GM12873 (cell line): ENCODE measurements around the gene PLXDC2.

Experiments used
- CTCF ChIP-seq: IDR thresholded peaks from 2 replicates; pipeline ENCODE4 v1.5.1; 2012; ENCODE audit warnings: low read depth, mild to moderate bottlenecking, moderate library complexity, low read length, control low read depth; ENCODE audit not compliant: insufficient read depth; ENCODE audit errors: missing control alignments

PLXDC2 gene

DNA sequence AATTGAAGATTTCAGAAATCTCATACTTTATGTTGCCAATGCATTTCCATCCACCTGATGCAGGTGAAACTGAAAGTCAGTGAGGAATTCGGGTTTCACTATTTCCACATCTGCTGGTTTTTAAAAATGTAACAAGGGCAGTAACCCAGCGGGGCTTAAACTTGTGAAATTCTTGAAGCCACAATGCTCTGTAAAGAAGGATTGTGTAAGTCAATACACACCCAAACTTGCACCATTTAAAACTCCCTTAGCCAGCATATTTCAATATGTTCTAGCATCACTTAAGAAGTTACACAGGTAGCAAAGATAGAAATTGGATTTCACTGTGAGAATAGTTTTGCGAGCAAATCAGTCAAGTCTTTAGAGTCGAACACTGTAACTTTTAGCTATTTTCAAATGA is 386.1 kb downstream of the PLXDC2 start:
- no peak for TF ChIP-seq CTCF

DNA sequence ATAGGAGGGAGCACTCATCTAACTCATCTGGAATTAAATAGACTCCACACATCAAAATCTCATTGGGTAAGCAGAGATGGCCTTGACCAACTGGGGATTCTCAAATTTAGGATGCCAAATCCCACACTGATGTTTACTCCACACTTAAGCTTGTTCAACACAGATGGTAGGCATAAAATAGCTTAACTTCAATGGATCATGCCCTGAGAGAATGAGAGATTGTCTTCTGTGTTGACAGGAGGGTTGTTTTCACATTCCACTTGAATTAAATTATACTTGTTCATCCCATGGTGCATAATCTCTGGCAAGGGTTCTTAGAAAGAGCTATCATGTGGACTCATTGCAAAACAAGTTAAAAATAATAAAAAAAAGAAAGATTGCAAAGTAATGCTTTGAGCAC is 391.4 kb downstream of the PLXDC2 start:
- TF ChIP-seq CTCF = no peak

DNA sequence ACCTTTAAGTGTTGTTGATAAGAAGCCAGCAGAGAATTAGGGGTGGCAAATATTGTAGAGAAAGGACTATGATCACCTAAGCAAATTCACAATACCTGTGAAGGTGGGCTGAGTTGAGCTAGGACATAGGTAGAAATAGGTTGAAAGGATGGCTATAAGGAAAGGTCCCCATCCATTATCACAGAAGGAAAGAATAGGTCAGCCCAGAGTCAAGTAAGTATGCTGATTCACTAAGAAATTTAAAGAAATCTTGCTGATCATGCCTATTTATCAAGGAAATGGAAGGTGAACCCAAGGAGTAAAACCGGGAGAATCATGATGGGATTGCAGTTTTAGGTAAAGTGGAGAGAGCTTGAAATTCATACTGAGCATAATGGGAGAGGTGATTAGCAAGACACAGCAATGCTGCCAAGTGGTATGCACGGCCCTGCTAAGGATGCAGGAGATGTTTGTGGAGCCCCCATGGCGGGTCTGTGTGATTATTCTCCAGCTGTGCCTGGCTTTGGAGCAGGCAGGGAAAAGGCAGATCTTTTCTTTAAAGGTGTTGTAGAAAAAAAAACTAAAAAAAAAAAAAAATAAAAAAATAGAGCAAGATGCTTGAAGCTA is 399.4 kb downstream of the PLXDC2 start:
- TF ChIP-seq CTCF = no peak

DNA sequence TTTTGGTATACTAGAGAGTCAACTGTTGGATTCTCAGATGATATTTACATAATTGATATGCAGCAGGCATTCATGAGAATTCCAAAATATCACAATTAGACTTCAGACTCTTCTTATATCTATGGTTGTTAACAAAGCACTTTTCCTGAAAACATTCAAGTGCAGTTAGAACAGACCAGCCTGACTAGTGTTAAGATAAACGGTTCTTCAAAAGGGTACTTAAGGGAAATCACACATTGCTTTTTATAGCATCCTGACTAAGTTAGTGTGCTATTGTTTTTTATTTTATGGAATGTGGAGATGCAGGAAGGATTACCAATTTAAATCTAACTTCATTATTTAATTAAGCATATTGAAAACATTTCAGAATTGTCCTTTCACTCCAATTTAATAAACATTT is 405.1 kb downstream of the PLXDC2 start:
- no peak for TF ChIP-seq CTCF

DNA sequence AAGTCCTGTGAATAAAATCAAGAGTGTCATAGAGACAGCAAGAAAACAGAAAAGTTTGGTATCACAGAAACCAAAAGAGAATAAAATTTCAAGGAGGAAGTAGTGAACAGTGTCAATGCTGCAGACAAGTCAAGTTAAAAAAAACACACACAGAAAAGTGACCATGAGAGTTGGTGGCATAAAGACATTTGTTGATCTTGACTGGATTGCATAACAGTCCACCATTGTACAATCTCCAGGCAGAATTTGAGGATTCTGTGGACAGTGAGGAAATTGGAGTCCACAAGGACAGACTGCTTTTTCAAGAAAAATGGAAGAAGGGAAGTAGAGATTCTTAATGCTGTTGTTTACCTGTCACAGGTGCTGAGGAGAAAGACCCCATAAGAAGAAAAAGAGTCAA is 412.5 kb downstream of the PLXDC2 start:
- no peak for TF ChIP-seq CTCF

DNA sequence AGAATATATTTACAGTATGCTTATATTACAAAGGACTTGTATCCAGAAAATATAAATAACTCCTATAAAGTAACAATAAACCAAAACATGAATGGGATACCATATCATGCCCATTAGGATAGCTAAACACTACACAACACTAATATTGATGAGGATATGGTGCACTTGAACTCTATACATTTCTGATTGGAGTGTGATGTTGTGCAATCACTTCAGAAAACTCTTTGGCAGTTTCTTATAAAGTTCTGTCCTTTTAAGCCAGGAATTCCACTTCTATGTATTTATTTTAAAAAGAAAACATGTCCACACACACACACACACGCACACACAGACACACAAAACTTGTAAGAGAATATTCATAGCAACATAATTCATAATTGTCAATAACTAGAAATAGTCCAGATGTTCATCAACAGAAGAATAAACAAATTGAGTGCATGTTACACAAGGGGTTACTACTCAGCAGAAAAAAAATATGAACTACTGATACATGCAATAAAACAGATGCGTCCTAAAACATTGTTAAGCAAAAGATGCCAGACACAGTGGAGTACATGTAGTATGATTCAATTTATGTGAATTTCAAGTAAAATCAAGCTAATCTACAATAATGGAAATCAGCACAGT is 416.0 kb downstream of the PLXDC2 start:
- no peak for TF ChIP-seq CTCF

DNA sequence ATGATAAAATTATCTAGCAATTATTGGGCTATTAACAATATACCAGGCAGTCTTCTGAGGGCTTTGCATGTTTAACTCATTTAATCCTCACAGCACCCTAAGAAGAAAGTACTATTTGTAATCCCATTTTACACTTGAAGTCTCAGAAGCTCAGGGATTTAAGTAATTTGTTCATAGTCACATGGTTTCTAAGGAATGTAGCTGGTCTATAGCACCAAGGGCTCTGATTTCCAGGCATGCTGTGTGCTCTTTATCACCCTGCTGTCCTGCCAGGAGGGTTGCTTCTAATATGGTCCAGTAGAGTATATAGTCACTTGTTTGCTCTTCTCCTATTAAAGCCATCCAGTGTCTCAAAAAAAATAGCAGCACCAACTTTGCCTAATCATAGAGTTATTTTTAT is 417.2 kb downstream of the PLXDC2 start:
- no peak for TF ChIP-seq CTCF

DNA sequence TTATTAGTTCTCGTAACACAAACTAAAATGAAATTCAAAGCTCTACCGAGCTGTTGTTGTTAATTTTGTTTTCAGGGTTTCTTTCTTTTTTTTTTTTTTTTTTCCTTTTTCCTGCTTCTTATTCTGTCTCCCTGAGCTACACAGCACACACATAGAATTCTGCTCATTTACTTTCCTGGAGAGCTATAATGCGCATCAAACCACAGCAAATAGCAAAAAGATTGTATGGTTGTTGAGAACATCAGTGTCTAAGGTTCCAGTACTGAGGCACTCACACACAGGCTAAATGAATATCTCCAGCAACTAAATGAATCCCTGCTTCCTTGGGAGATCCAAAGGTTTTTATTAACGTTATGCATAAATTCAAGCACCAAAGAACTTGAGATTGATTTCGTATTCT is 418.3 kb downstream of the PLXDC2 start:
- TF ChIP-seq CTCF = no peak
